D341Med (cell line): ENCODE measurements around the gene DMRT1.
"Not testable (repeated sequence)": the region's sequence is repeated elsewhere in the genome, so short reads cannot be mapped to it uniquely, and the experiment has no call there.

Experiments
- DNase-seq: peaks from one replicate; pipeline ENCODE4 v3.0.0; 2012; ENCODE audit warnings: low spot score

DMRT1 gene

DNA sequence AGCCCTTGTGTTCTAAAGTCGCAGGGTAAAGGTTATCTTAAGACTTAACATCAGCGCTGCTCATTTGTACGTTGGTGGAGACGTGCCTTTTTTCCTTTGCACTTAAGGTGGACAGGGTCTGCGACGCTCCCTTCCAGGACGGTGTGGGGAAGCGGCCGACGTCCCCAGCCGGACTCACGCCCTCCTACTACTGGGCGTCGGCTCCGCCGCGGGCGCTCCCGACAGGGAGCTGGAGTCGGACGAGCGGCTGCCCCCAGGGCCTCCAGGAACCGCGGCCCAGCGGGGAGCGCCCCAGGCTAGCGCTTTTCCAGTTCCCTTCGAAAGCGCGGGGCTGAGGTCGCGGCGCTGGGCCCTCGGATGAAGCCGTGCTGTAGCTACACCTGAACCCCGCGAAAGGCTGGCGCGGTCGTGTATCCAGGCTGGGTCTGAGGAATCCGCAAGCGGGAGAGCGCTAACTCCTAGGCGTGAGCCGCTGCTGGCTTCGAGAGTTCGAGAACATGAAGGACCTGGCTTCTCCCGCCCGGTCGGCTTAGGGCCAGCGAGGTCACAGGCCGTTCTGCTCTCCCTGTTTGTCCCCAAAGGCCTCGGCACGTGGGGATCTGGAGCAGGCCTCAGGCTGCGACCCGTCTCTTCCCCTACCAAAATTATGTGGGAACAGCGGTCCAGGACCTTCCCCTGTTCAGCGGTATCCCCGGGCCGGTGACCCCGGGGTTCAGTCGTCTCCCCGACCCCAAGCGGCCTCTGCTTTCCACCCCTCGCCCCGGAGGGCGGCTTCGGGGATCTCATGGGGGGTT is 131.2 kb downstream of the DMRT1 start:
- DNase-seq, result no peak

DNA sequence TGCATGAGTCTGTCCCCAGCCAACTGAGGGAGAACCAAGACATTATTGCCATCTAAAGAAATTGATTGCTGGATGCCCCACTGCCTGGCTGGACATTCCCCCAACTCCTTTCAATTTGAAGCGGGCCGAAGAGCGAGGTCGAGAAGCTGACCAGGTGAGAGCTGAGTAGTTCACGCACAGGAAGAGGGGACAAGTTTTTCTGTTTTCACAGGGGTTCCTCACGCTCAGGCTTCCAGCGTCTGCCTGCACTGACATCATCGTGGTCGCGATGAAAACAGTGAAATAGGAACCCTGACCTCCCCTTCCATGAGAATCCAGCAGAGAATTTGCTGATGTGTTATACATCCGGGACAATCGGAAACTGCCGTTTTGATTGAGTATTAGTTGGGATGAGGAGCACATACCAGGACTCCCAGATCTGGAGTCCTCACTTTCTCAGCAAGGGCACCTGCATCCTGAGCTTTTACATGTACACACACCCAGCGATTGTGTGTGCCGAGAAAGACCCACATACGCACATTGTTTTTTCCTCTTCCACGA is 131.9 kb downstream of the DMRT1 start:
- DNase-seq, result no peak

DNA sequence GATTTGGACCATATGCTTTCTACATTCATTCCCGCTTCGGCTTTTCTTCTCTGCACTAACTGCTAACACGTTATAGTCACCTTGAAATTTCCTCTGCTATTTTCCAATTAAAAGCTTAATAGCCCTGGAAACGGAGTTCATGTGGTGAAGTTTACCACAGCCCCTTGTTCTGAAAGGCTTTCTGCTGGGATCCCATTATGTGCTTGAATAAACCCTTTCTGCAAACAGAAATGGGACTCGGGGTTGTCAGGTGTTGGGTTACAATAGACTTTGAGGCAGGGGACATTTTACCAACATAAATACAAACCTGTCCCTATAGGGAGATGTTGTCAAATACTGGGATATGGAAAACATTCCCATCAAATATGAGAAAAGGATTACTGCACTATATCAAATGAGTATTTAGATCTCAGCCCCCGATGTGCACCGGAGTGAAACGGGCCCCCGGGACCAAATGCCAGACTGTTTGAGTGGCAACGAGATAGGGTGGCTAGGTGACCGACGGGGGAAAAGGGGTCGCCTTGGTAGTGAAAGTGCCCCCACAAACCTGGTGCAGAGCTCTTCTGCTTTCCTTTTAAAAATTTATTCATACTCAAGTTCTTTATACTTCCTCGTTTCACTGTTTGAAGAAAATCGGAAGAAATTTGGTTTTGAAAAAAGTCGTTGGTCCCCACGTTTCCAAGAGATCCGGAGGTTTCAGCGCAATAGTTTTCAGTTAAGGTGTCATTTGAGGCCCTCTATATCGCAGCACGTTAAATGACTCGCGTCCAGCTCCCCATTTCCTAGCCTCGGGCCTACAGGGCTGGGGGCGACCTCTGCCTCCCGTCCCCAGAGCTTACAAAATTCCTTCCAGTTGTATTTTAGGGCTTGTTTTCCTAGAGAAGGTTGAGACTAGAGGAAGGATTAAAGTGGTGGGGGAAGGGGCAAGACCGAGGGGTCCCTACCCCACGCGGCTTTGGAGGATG is 132.8 kb downstream of the DMRT1 start:
- DNase-seq, result no peak

DNA sequence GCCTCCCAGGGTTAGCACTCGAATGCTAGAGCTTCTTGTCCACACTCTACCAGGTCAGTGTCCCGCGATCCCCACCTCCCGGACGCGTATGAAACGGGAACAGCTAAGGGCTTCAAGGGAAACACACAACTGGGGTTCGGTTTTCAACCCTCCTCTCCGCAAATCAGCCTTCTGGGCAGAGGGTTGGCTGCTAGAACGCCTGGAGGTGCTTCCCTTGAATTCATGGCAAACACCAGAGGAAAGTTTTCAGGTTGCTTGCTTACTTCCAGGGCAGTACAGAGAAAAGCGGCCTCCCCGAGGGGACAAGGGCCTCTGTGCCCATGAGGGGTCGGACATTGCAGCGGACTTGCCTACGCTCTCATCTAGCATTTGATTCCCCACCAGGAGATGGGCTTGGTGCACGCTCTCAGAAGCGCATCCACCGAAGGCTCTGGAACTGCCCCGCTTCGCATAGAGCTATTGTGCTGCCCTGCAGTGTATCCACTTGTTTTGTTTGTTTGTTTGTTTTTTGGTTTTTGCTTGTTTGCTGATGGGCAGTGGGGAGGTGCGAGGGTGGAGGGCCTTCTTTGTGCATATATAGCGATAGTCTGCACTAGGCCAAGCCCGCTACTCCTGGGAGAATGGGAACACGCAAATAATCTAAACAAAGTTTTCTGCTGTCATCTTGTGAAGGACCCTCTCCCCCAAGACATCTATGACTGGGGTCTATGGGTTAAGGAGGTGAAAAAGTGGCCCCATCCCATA is 133.7 kb downstream of the DMRT1 start:
- DNase-seq, result no peak

DNA sequence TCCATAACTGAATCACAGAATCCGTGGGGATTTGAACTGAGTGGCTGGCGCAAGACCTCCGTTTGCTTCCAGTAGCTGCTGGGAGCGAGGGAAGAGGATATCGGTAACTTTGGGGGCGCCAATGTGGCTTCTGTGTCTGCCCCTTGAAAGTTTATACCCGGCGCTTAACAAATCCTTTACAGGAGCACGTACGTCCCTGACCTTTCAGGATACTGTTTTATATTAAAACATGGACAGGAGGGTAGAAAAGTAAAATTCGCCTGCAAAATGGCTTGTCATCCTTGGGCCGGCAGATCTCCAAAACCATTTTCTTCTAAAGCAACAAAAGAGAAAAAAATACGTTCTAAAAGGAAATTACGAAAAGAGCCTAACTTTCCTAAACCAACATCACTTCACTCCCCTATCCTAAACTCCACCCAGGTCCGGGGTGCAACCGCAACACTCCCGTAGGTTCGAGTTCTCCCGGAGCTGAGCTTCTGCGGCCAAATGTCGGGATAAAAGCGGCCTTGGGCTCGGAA is 134.3 kb downstream of the DMRT1 start:
- no peak for DNase-seq

DNA sequence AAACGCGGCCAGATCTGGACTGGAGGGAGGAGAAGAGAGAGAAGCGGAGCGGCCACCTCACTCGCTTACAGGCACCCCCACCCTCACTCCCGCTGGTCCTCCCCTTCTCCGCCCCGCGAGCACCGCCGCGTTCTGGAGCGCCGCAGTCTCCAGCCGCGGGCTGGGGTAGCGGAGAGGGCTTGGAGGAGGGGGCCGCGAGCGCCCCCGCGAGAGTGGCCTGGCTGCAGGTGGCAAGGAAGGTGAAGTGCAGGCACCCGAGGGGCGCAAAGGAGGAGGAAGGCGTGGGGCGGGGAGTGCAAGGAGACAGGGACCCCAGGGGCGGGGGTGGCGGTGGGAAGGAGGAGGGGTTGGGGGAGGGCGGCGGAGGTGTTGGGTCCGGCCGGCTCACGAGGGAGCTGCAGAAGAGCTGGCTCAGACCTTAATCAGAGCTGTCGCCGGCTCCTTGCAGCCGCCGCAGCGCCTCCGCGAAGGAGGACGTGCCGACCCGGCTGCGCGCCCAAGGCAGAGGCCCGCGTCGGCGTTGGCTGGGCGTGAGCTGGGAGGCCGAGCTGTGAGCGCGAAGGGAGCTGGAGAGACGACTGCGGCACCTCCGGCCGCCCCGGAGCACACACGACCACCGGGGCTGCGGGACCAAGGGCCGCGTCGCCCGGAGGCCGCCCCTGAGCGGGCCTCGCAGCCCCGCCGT is 134.9 kb downstream of the DMRT1 start, which contains the start of gene DMRT3:
TSS of gene DMRT3 (plus strand) at position 398 of the 685 bp plus-strand sequence. CDS start 347 bp downstream, outside the sequence.
- peak; percentile 71 for DNase-seq

DNA sequence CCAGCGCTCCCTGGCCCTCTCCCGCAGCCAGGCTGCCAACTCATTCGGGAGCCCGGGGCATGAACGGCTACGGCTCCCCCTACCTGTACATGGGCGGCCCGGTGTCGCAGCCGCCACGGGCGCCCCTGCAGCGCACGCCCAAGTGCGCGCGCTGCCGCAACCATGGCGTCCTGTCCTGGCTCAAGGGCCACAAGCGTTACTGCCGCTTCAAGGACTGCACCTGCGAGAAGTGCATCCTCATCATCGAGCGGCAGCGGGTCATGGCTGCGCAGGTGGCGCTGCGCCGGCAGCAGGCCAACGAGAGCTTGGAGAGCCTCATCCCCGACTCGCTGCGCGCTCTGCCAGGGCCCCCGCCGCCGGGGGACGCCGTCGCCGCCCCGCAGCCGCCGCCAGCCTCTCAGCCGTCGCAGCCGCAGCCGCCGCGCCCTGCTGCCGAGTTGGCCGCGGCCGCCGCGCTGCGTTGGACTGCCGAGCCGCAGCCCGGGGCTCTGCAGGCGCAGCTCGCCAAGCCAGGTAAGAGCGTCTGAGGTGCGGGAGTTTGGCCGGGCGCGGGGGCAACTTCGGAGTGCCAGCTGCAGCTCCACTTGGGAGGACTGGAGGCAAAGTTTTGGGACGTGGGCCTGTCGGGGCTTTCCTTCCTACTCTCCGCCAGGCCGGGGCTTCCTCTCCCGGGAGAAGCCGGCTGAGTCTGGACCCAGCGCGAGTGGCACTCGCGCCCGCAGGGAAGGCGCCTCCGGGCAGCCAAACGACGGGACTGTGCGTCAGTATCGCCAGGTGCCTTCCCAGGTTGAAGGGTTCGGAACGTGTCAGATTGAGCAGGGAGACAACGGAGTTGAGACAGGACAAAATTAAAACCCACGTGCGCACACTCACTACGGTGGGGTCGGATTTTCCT is 135.7 kb downstream of the DMRT1 start:
- DNase-seq, result peak; percentile 63

DNA sequence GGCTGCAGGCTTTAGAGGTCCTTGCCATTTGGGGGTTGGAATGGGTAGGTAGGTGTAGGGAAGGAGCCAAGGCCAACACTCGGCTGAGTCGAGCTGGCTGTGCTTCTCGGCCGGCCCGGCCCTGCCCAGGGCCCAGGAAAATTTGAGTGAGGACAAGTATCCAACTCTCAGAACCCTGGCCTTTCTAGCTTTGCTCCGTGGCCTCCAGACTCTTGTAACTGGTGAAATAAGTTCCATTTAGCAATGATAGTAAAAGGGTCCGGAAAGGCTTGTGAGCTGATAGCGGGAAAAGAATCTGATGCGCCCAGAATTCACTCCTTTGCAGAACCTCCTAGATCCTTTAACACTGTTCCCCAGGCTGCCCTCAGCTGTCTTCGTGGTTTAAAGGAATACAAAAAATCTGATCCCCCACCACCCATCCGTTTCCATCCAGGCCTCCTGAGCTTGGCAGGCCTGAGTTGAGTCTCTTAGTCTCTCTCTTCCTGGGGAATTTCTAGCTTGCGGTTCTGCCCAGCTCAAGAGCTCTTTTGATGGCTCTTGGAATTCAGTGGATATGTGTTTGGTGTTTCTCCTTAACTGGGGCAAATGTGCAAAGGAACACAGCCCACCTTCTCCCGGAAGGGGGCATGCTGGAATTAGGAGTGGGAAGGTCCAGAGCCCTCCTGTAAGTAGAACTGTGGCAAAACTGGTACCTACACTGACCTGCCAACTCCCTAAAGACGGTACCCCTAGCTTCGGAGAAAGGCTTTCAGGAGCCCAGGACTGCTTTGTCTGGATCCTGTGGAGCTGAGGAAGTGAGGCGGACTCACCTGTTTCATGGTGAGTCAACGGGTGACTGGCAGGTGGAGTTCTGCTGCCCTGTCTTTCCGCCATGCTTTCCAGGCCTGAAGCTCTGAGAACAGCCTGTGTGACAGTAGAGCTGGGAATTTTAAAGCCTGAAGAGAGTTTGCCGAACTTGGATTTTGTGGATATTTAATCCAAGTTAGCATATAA is 136.6 kb downstream of the DMRT1 start:
- no peak for DNase-seq

DNA sequence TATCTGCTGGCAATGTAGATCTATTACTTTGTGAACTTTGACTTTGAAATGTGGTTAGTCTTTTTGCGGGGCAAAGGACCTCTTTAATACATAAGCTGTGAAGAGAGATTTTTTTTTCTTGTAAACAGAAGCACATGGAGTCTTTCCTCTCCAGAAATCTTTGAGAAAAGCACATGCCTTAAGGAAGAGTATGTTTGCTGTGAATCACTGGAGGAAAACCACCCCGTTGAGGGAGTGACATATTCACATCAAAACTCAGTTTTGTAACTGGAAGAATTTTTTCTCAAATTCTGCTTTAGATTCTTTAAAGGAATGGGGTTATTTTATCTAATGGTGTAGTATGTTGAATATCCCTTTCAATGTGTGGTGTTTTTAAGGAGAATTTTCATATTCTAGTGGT is 138.5 kb downstream of the DMRT1 start:
- DNase-seq, result no peak

DNA sequence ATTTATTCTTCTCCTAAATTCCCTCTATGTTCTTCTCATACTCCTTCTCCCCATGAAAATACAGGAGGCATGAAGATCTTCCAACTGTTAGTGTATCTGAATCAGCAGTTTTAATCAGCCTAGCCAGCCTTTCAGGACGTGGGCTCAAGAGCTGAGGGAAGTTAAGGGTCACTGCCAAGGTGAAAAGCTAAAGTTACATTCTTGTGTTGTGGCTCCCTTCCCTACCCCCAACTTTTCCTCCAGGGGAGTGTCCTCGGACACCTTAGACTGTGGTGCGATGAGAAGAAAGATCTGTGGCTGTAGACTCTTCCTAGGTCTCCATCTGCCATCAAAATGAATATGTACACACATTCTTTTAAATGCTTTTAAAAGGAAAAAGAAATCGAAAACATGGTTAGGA is 139.1 kb downstream of the DMRT1 start:
- DNase-seq, result no peak

DNA sequence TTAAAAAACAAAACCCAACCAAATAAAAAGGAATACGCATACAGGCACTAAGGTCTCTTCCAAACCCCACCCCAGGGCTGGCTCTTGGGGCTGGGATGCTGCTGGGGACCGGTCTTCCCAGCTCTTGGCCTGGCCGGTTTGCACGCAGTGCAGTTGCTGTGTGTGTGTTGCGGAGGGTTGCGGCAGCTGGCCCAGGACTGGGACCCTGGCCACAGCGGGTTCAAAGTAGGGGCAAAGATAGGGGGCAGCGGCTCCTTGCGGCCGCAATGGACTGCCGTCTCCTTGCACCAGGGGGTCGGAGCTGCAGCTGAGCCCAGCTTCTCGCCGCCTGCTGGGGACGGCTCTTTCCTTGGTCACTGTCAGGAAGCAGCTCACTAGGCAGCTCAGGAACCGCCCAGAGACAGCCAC is 140.0 kb downstream of the DMRT1 start:
- DNase-seq, result no peak

DNA sequence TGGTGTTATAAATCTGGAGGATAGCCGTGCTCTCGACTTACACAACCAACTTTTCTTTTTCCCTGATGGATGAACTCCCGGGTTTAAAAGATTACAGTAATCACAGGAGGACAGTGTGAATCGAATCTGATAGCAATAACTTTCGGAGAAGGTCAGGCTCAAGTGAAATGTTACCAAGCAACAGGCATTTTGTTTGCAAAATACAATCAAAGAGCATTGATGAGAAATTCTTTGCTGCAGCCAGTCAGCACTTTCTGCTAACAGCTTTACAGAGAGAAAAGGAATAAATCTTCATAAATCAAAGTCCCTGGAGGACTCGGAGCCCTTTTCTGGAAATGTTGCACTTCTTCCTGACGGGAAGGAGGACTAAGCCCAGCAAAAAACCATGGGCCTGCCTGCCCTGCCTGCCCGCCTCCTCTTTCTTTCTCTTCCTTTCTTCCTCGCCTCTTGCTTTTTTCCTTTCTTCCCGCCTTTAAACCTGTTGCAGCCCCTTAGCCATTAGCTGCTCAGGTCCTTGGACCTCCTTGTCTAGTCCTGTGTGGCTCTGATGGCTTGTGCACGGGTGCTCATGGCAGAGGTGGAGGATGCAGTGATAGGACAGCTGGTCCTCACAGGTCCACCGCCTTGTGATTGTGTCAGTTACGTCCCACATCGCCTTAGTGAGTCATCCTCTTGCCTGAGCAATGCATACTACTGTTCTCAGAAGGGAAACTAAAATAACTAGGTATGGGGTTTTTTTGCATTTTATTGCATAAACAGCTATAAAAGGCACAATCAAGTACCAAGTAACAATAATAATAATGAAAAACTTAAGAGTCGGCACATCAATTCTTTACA is 141.1 kb downstream of the DMRT1 start:
- no peak for DNase-seq

DNA sequence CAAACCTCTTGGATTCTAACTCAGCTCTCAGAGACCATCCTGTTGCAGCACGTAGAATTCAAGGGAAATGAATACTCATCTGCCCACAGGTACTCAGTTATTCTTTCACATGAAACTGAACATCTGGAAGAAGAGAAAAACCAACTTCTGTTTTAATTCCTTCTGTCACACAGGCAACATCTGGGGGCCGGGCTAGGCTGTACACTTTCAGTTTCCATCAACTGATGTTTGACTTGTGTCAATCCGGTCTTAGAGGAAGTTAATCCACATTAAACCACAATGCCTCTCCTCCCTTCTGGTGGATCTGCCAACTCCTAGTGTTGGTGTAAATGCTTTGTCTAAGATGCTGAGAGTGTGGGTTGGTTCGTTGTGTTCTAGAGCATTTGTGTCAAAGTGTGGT is 152.5 kb downstream of the DMRT1 start:
- DNase-seq, result no peak

DNA sequence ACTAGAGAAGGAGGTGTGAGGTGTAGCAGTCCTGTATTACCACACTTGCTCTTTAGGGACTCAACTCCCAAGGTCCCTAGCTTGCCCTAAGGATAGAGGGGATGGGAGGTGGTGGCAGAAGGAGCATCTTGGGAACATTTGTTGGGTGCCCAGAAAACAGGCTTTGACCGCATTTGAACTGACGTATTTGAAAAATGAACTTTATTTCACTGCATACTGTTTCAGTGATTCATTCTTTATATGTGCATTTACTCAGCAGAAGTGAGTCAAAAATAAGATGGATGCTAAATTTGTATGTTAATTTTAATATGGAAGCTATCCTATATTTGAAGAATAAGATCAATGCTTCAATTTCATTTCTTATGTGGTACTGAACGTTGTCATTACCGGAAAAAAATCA is 153.7 kb downstream of the DMRT1 start:
- DNase-seq, result no peak

DNA sequence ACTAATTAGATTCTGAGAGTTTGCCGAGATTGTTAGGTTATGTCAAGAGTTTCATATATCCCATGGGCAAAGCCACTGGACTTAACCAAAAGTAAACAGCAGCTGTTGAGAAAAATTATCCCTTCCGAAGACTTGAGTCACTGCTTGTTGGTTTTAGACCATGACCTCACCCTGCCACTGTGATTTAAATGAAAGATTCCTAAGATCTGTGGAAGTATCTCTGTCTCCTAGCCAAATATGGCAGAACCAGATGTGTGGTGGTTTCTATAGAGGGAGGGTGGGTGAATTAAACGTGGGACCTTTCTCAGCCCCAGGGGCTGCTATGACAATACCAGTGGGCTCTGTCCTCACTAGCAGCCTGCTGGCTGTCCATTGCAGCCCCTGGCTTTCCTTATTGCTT is 154.3 kb downstream of the DMRT1 start:
- no peak for DNase-seq

DNA sequence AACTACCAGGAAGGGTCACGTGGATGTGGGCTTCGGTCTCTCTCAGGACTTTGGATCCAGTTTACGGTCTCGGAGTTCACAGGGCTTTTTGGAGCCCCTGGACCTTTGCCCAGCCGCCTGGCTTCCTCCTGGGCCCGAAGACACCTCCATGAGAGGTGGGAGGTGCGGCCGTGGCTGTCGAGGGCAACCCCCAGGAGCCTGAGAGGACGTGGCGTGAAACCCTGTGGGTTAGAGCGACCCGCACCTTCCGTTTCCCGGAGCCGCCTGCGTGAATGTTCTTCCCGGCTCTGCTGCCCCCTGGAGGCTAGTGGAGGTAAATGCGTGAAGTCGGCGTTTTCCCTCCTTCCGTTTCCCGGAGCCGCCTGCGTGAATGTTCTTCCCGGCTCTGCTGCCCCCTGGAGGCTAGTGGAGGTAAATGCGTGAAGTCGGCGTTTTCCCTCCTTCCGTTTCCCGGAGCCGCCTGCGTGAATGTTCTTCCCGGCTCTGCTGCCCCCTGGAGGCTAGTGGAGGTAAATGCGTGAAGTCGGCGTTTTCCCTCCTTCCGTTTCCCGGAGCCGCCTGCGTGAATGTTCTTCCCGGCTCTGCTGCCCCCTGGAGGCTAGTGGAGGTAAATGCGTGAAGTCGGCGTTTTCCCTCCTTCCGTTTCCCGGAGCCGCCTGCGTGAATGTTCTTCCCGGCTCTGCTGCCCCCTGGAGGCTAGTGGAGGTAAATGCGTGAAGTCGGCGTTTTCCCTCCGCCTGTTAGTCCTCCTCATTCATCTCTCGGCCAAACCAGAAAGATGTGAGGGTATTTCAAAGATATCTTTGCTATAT is 157.0 kb downstream of the DMRT1 start:
- not testable (repeated sequence) for DNase-seq

DNA sequence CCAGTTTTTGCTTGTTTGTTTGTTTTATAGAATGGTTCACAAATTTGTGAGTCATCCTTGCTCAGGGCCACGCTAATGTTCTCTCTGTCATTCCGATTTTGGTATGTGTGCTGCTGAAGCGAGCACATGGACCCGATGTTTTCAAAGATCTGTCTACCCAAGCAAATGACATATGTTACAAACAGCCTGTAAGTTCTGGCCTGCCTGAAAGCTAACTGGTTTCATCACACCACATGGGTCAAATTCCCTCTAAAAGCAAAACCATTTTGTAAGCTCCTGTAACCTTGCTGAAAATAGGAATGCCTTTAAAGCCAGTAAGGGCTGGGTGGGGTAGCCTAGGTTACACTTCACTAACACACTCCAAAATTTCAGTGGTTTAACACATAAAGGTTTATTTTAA is 160.3 kb downstream of the DMRT1 start:
- no peak for DNase-seq
